ENCODE measurements around the gene FADS1.

FADS1 gene

DNA sequence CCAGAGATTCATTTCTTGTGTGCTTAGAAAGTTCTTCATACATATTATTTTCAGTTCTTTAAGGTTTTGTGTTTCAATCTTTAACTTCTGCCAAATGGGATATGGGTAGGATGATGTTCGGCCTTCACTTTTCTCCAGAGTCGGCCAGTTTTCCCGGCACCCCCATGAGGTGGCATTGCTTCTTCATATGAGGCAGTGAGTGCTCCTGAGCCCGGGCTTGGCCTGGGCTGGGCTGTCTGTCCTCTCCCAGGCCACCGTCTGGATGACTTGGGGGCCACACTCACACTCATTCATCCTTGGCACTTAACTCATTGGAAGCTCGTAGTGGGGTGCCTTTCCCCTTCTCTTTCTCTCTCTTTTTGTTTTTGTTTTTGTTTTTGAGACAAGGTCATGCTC is 35.1 kb upstream of the FADS1 start:
- DNase-seq (no peak), ATAC-seq (replicated peaks) (no peak)
- no peaks in the 10 kb centered on the region for H3K27me3 Mint-ChIP-seq
- peaks cover 0 to 2% of the 10 kb centered on the region in 2 donors for H3K4me1 Mint-ChIP-seq
- no peak overlapping the region for H3K4me3 Mint-ChIP-seq
- H3K27ac Mint-ChIP-seq: no peak overlapping the region
- H3K9me3 Mint-ChIP-seq: no peaks in the 10 kb centered on the region
- peaks cover 50 to 75% of the 10 kb centered on the region in 2 donors for H3K36me3 Mint-ChIP-seq

DNA sequence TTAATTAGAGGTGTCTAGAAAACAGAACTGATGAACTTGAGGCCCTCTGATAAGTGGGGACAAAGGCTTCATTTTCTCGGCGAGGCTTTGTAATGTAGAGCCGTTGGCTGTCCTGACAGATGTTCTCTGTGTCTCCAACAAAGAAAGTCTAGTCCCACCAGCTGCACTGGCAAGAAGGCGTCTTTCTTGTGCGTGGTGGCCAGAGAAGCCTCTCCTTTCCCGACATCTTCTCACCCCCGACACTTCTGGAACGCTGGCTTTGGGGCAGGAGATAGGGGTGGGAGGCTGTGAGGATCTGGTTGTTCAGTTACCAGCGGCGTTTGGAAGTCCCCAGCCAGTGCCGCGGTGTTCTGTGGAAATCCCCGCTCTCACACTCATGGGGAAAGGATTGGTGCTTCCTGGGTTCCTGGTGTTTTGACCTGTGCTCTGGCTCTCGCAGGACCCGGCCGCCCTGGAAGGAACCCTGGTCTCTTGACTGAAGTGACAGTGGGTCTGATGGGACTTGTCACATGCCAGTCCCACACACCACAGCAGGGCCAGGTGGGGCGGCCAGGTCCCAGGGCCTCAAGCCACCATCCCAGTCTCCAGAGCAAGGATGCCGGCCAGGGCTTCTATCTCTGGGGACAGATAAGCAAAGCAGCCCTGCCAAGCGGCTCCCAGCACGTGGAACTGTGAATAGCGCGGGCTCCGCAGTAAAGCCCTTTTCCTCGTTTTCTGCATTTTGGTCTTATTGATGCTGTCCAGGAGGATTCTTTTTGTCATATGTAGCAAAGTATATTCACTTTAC is 34.5 kb upstream of the FADS1 start:
- H3K9me3 Mint-ChIP-seq: no peaks in the 10 kb centered on the region
- no peaks in the 10 kb centered on the region for H3K27me3 Mint-ChIP-seq
- peaks cover 50 to 77% of the 10 kb centered on the region in 2 donors for H3K36me3 Mint-ChIP-seq
- no peak overlapping the region for H3K4me3 Mint-ChIP-seq
- ATAC-seq (replicated peaks): no peak
- peaks cover 0 to 2% of the 10 kb centered on the region in 2 donors for H3K4me1 Mint-ChIP-seq
- no peak for DNase-seq
- H3K27ac Mint-ChIP-seq: peak overlapping the region; percentile 31

DNA sequence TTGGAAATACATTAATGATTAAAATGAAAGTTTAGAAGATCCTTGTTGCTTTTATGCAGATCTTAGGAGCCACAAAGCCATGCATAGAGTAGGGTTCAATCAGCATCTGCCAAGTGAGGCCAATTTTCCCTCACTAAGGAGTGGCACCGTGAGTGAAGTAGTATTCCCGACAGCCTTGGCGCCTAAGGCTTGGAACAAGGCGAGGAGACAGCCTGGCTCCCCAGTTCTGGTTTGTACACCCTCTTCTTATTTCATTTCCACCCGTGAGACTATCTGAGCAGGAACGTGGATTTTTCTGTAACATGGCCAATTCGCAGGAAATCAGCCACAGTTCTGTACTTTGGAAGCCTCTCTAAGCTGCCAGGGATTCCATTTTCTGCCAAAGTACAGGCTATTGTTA is 33.9 kb upstream of the FADS1 start:
- Mint-ChIP-seq H3K27me3 (no peaks in the 10 kb centered on the region), H3K9me3 (no peaks in the 10 kb centered on the region), H3K27ac (no peak overlapping the region), H3K4me3 (no peak overlapping the region), H3K36me3 (peaks cover 53 to 81% of the 10 kb centered on the region in 2 donors), H3K4me1 (peaks cover 0 to 2% of the 10 kb centered on the region in 2 donors)
- ATAC-seq (replicated peaks) (no peak), DNase-seq (no peak)

DNA sequence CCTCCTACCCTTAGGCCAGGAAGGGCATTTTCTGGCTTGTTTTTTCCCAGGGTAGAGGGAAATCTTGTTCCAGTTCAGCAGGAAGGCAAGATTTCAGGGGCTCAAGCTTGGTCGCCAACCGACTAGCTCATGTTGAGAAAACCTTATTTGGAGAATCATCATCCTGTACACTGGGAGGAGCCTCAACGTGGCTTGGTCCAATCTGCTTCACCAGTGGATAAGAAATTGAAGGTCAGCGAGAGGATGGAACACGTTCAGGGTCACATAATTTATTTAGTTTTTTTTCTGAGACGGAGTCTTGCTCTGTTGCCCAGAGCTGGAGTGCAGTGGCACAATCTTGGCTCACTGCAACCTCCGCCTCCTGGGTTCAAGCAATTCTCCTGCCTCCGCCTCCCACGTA is 31.8 kb upstream of the FADS1 start:
- Mint-ChIP-seq H3K4me1 (peaks cover 0 to 2% of the 10 kb centered on the region in 2 donors), H3K4me3 (no peak overlapping the region), H3K36me3 (peaks cover 51 to 78% of the 10 kb centered on the region in 2 donors), H3K27me3 (no peaks in the 10 kb centered on the region), H3K27ac (no peak overlapping the region), H3K9me3 (no peaks in the 10 kb centered on the region)
- ATAC-seq (replicated peaks) (no peak), DNase-seq (no peak)

DNA sequence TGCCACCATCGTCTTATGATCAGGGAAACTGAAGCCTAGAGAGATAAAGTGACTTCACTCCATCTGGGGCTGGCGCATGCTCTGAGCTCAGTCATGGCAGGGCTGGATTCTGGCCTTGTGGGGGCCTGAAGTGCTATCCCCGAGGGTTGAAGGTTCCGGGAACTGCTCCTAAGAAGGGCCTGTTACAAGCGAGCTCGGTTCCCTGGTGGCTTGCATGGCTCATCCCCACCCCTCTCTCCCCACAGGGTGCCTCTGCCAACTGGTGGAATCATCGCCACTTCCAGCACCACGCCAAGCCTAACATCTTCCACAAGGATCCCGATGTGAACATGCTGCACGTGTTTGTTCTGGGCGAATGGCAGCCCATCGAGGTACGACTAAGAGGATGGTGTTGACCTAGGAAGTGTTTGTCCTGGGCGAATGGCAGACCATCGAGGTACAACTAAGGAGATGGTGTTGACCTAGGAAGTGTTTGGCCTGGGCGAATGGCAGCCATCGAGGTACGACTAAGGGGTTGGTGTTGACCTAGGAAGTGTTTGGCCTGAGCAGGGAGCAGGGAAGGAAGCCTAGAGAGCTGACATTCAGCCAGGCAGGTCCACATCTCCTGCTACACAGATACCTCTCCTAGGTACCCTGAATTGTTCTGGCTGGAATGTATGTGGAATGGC is 31.2 kb upstream of the FADS1 start:
- H3K4me1 Mint-ChIP-seq: no peaks in the 10 kb centered on the region
- H3K9me3 Mint-ChIP-seq: no peaks in the 10 kb centered on the region
- DNase-seq (no peak), ATAC-seq (replicated peaks) (no peak)
- no peaks in the 10 kb centered on the region for H3K27me3 Mint-ChIP-seq
- no peak overlapping the region for H3K4me3 Mint-ChIP-seq
- peak overlapping the region; percentile 9 for H3K27ac Mint-ChIP-seq
- H3K36me3 Mint-ChIP-seq: peaks cover 46 to 77% of the 10 kb centered on the region in 2 donors

DNA sequence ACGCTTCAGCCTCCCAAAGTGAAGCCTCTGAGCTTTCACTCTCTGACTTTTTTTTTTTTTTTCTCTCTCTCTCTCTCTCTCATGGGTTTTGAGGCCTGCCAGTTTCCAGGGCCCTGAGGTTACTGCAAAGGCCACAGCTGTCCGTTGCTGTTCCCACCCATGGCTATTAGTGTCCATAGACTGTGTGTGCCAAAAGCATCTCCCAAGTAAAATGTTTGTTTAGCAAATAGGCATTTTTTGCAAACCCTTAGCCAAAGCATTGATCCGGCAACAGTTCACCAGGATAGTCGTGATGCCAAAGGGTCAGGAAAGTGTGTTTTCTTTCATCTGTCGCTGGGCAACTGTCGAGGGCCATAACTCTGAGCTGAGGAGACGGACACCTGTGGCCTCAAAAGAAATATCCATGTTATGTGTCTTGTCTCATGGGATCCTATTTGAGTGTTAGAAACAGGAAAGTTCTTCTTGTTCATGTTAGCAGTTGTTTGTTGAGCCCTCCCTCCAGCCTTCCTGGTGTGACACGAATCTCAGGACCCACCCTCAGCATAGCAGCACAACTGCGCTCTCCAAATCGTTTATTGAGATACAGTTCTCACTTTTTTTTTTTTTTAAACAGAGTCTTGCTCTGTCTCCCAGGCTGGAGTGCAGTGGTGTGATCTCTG is 29.7 kb upstream of the FADS1 start:
- Mint-ChIP-seq H3K36me3 (peaks cover 46 to 73% of the 10 kb centered on the region in 2 donors), H3K27me3 (no peaks in the 10 kb centered on the region), H3K4me3 (no peak overlapping the region), H3K27ac (peak overlapping the region; percentile 31), H3K4me1 (no peaks in the 10 kb centered on the region), H3K9me3 (no peaks in the 10 kb centered on the region)
- ATAC-seq (replicated peaks) (no peak), DNase-seq (no peak)

DNA sequence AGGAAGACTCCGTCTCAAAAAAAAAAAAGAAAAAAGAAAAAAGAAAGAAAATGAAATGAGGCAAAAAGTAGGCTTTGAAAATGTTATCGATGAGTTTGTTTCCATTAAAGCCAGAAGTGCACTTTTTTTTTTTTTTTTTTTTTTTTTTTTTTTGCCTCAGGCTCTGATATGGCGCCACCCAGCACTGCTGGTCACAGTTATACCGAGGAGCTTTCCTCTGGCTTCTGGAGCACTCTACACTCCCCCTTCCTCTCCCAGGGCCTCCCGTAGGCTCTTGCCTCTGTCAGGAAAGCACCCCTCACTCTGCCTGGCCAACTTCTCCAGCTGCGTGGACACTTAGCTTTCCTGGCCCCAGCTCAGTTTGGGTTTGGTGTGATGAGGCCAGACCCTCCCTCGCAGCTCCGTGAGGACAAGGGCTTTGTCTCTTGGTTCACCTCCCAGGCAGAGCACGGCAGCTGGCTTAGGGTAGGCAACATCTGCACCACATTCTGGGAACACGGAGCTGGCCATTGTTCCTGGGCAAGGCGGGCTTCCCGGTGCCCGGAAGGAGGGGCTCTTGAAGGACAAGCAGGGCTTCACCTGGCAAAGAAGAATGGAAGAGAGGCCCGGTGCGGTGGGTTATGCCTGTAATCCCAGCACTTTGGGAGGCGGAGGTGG is 28.2 kb upstream of the FADS1 start:
- H3K4me3 Mint-ChIP-seq: no peak overlapping the region
- no peaks in the 10 kb centered on the region for H3K9me3 Mint-ChIP-seq
- H3K36me3 Mint-ChIP-seq: peaks cover 55 to 73% of the 10 kb centered on the region in 2 donors
- no peak for ATAC-seq (replicated peaks)
- H3K27me3 Mint-ChIP-seq: no peaks in the 10 kb centered on the region
- H3K27ac Mint-ChIP-seq: peak overlapping the region; percentile 25
- DNase-seq: no peak
- H3K4me1 Mint-ChIP-seq: no peaks in the 10 kb centered on the region

DNA sequence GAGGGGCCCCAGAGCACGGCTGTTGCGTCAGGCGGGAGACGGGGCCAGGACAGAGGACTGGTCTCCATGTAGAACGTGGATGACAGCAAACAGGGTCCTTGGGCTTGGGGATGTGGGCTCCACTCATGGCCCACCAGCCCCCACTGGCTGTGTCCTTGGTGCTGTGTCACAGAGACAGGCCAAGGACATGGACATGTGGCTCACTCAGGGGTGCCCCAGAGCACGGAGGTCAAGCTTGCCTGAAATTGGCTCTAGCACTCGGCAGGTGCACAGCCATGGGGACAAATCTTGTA is 25.7 kb upstream of the FADS1 start:
- H3K27ac Mint-ChIP-seq: no peak overlapping the region
- ATAC-seq (replicated peaks) (no peak), DNase-seq (no peak)
- H3K4me1 Mint-ChIP-seq: peaks cover 1 to 6% of the 10 kb centered on the region in 2 donors
- H3K9me3 Mint-ChIP-seq: peaks cover 0 to 3% of the 10 kb centered on the region in 2 donors
- H3K36me3 Mint-ChIP-seq: peaks cover 64 to 77% of the 10 kb centered on the region in 2 donors
- peaks cover 0 to 4% of the 10 kb centered on the region in 2 donors for H3K27me3 Mint-ChIP-seq
- no peak overlapping the region for H3K4me3 Mint-ChIP-seq

DNA sequence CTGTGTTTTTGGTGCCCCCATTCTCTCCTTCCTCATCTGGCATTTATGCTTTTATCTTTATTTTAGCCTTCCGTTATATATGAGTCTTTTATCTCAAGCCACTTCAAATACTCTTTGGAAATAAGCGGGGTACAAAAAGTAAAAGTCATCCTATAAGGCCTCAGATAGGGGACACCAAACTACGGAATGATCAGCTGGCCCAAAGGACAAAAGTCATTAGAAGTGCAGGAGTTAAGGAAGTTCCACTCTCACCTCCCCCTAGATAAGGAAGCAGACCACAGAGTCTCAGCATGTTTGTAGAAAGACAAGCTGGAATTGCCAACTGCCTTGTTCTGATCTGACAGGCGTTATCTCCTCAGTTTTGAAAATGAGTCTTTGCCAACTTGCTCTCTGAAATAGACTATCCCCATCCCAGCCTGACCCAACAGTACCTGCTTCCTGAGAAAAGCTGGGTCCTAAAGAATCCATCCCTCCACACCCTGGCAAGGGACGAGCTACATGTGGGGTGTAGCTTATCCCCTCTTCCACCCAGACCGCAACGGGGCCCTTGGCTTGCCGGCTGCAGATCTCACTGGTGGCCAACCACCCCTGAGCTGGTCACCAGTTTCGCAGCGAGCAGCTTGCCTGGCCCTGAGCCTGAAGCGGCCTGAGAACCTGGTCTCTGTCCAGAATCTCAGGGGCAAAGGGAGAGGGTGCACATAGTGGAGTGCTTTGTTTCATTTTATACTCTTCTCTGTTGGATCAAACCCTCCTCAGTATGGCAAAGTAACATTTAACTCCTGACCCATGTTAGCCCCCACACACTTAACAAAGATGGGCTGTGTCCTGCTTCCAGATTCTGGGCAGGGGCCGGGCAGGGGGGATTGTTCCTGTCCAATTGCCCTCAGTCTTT is 25.1 kb upstream of the FADS1 start:
- H3K9me3 Mint-ChIP-seq: peaks cover 0 to 3% of the 10 kb centered on the region in 2 donors
- no peak overlapping the region for H3K27ac Mint-ChIP-seq
- H3K4me1 Mint-ChIP-seq: peaks cover 1 to 6% of the 10 kb centered on the region in 2 donors
- H3K36me3 Mint-ChIP-seq: peaks cover 58 to 73% of the 10 kb centered on the region in 2 donors
- no peak overlapping the region for H3K4me3 Mint-ChIP-seq
- no peak for ATAC-seq (replicated peaks)
- peaks cover 0 to 4% of the 10 kb centered on the region in 2 donors for H3K27me3 Mint-ChIP-seq
- no peak for DNase-seq

DNA sequence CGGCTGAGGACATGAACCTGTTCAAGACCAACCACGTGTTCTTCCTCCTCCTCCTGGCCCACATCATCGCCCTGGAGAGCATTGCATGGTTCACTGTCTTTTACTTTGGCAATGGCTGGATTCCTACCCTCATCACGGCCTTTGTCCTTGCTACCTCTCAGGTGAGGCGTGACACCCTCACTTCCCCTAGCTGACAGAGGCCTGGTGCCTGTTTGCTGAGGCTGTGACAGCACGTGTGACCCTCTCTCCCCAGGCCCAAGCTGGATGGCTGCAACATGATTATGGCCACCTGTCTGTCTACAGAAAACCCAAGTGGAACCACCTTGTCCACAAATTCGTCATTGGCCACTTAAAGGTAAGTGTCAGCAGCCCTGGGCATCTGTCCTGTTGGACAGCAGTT is 23.6 kb upstream of the FADS1 start:
- peaks cover 3 to 11% of the 10 kb centered on the region in 2 donors for H3K4me1 Mint-ChIP-seq
- no peak overlapping the region for H3K4me3 Mint-ChIP-seq
- ATAC-seq (replicated peaks) (no peak), DNase-seq (no peak)
- peaks cover 54 to 68% of the 10 kb centered on the region in 2 donors for H3K36me3 Mint-ChIP-seq
- H3K27ac Mint-ChIP-seq: no peak overlapping the region
- peaks cover 0 to 3% of the 10 kb centered on the region in 2 donors for H3K9me3 Mint-ChIP-seq
- H3K27me3 Mint-ChIP-seq: peaks cover 0 to 4% of the 10 kb centered on the region in 2 donors

DNA sequence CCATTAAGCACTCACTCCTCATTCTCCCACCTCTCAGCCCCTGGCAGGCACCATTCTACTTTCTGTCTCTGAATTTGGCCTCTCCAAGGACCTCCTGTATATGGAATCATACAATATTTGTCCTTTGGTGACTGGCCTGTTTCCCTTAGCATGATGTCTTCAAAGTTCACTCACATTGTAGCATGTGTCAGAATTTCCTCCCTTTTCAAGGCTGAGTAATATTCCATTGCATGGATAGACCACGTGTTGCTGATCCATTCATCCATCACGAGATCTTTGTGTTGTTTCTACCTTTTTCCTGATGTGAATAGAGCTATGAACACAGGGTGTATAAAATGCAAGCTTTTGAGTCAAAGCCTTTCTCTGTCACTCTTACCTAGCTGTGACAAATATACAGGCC is 22.9 kb upstream of the FADS1 start:
- Mint-ChIP-seq H3K4me1 (peaks cover 6 to 16% of the 10 kb centered on the region in 2 donors), H3K4me3 (no peak overlapping the region), H3K27me3 (peaks cover 0 to 4% of the 10 kb centered on the region in 2 donors), H3K27ac (no peak overlapping the region), H3K36me3 (peaks cover 53 to 67% of the 10 kb centered on the region in 2 donors), H3K9me3 (peaks cover 0 to 3% of the 10 kb centered on the region in 2 donors)
- DNase-seq: no peak
- no peak for ATAC-seq (replicated peaks)

DNA sequence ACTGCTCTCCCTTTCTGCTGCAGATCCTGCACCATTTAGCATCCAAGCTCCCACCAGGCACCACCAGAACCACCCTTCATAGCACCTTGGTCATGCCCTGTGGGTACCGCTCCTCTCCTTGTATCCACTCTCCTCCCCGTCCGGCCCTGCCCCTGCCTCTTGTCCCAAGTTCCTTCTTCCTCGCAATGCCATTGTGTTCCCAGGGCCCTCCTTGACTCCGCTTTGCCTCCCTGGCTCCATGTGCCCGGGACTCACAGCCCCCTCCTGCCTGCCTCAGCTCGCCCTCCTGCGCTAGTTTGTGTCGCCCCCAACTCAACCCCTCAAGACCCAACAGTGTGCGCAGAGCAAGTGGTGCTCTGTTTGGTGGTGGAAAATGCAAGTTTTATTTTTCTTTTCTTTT is 22.1 kb upstream of the FADS1 start:
- H3K27me3 Mint-ChIP-seq: peaks cover 0 to 4% of the 10 kb centered on the region in 2 donors
- no peak for ATAC-seq (replicated peaks)
- H3K9me3 Mint-ChIP-seq: peaks cover 2 to 3% of the 10 kb centered on the region in 2 donors
- no peak overlapping the region for H3K27ac Mint-ChIP-seq
- H3K4me1 Mint-ChIP-seq: peaks cover 8 to 24% of the 10 kb centered on the region in 2 donors
- no peak for DNase-seq
- H3K36me3 Mint-ChIP-seq: peaks cover 56 to 71% of the 10 kb centered on the region in 2 donors
- H3K4me3 Mint-ChIP-seq: no peak overlapping the region

DNA sequence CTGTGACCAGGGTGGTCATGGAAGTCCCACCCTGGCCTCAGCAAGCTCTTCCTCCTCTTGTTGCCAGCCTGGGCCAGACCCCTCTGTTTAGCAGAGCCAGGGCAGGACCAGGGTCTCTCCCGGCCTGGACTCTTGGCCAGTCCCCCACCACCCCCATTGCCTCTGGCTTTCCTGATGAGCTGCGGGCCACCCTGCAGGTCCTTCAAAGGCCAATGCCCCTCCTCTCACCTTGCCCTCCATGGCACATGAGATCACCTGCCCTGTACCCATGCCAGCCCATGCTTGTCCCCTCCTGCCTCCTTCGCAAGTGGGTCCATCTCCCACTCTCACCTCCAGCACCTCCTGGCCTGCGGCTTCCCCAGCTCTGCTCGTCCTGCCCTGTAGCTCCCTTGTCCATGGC is 21.7 kb upstream of the FADS1 start:
- no peak for DNase-seq
- no peak overlapping the region for H3K27ac Mint-ChIP-seq
- peaks cover 60 to 73% of the 10 kb centered on the region in 2 donors for H3K36me3 Mint-ChIP-seq
- H3K4me1 Mint-ChIP-seq: peaks cover 13 to 29% of the 10 kb centered on the region in 2 donors
- H3K27me3 Mint-ChIP-seq: peaks cover 0 to 4% of the 10 kb centered on the region in 2 donors
- H3K9me3 Mint-ChIP-seq: peaks cover 3 to 6% of the 10 kb centered on the region in 2 donors
- no peak for ATAC-seq (replicated peaks)
- H3K4me3 Mint-ChIP-seq: no peak overlapping the region
